CD4-positive, CD25-positive, alpha-beta regulatory T cell (primary cell): ENCODE measurements around the gene PDE4B. TPM values are rescaled to one million over a fixed set of nuclear protein-coding genes. Genes with fewer than 3 reads are reported as not detected.
A peak's percentile ranks its signal among the peaks of the same experiment; 100 is the strongest.

ENCODE experiments used
- ATAC-seq, 2 donors: fragments of 150-1000 bp; cut with Tn5 transposase; one replicate each; pipeline ENCODE4 v1.10.0; 2021; ENCODE audit warnings: low read depth in 2 of 2, moderate number of reproducible peaks in 2 of 2, moderate library complexity in 1 of 2
- DNase-seq, 3 donors: peaks; one replicate each; pipeline versions ENCODE4 v3.0.0 to v3.0.0-alpha.2; 2012 to 2022; ENCODE audit warnings: mixed read lengths in 1 of 3
- H3K27ac ChIP-seq: one replicate; pipeline ENCODE4 v1.7.0; 2013; ENCODE audit warnings: mild to moderate bottlenecking, low read length; ENCODE audit not compliant: insufficient read depth, poor library complexity, severe bottlenecking
- H3K27me3 ChIP-seq: one replicate; pipeline ENCODE4 v1.7.0; 2013; ENCODE audit warnings: low read length; ENCODE audit not compliant: control insufficient read depth, insufficient read depth
- H3K36me3 ChIP-seq: one replicate; pipeline ENCODE4 v1.7.0; 2013; ENCODE audit warnings: mild to moderate bottlenecking, low read length, moderate library complexity; ENCODE audit not compliant: control insufficient read depth, insufficient read depth
- H3K4me1 ChIP-seq: 2 replicates; pipeline ENCODE4 v1.7.0; 2013; ENCODE audit warnings: mild to moderate bottlenecking, low read length; ENCODE audit not compliant: insufficient read depth, control insufficient read depth, poor library complexity, severe bottlenecking
- H3K4me3 ChIP-seq: one replicate; pipeline ENCODE4 v1.7.0; 2013; ENCODE audit warnings: low read depth, mild to moderate bottlenecking, low read length, moderate library complexity
- H3K9me3 ChIP-seq, 2 experiments: 1 replicate in 1 of 2; 2 replicates in 1 of 2; pipeline ENCODE4 v1.7.0; 2013; ENCODE audit warnings: low read length in 2 of 2, mild to moderate bottlenecking in 1 of 2, moderate library complexity in 1 of 2; ENCODE audit not compliant: control insufficient read depth in 2 of 2
- H3K27ac Mint-ChIP-seq, 3 donors: one replicate each; pipeline ENCODE4 v1.8.0; 2020 to 2022; ENCODE audit warnings: mild to moderate bottlenecking in 3 of 3, mixed read lengths in 3 of 3, moderate library complexity in 2 of 3
- H3K27me3 Mint-ChIP-seq: one replicate; pipeline ENCODE4 v1.8.0; 2022; ENCODE audit warnings: mild to moderate bottlenecking, mixed read lengths
- H3K36me3 Mint-ChIP-seq: one replicate; pipeline ENCODE4 v1.8.0; 2020; ENCODE audit warnings: mixed read lengths
- H3K4me1 Mint-ChIP-seq, 4 donors: one replicate each; pipeline ENCODE4 v1.8.0; 2020 to 2022; ENCODE audit warnings: mixed read lengths in 4 of 4, mild to moderate bottlenecking in 1 of 4
- H3K4me3 Mint-ChIP-seq, 4 donors: one replicate each; pipeline ENCODE4 v1.8.0; 2020 to 2022; ENCODE audit warnings: mild to moderate bottlenecking in 4 of 4, mixed read lengths in 4 of 4, moderate library complexity in 3 of 4
- H3K9me3 Mint-ChIP-seq, 7 donors: one replicate each; pipeline ENCODE4 v1.8.0; 2020 to 2022; ENCODE audit warnings: mixed read lengths in 7 of 7, mild to moderate bottlenecking in 3 of 7, moderate library complexity in 2 of 7
- polyA plus RNA-seq, 4 donors: library from polyadenylated mRNA; unstranded; fragments of 300-500 nt; fragmentation: Illumina TruSeq; gene quantifications; one replicate each; pipeline ENCODE4 v1.2.3, GENCODE V29; 2021
- total RNA-seq: library from RNA; stranded (reverse); gene quantifications from one replicate; pipeline ENCODE4 v1.2.3, GENCODE V29; 2022

PDE4B gene
- total and polyA plus RNA-seq, 5 donors from 2014 or later, result 63.9 to 200 (median 75.4) TPM

DNA sequence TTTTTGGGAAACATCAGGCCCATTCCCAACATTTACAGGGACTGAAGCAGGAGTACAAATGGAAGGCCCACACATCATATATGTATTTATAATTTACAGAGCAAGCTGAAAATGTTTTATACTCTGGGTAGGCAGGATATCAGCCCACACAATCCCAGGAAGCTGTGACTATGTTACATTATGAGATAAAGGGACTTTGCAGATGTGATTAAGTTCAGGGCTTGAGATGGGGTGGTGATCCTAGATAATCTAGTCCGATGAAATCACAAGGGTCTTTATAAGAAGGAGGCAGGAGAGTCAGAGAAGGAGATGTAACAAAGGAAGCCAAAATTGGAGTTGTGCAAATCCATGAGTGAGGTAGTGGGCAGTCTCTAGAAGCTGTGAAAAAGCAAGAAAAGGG is 160.5 kb downstream of the PDE4B start:
- Histone ChIP-seq H3K9me3 (no peaks in the 10 kb centered on the region), H3K4me3 (no peak overlapping the region), H3K27me3 (no peaks in the 10 kb centered on the region), H3K4me1 (no peaks in the 10 kb centered on the region), H3K27ac (no peak overlapping the region), H3K36me3 (no peaks in the 10 kb centered on the region)
- Mint-ChIP-seq H3K36me3 (no peaks in the 10 kb centered on the region), H3K4me1 (no peaks in the 10 kb centered on the region), H3K27me3 (no peaks in the 10 kb centered on the region), H3K27ac (no peak overlapping the region), H3K4me3 (no peak overlapping the region), H3K9me3 (peaks cover 0 to 3% (median 0%) of the 10 kb centered on the region in 7 donors)
- ATAC-seq (no peak), DNase-seq (no peak)

DNA sequence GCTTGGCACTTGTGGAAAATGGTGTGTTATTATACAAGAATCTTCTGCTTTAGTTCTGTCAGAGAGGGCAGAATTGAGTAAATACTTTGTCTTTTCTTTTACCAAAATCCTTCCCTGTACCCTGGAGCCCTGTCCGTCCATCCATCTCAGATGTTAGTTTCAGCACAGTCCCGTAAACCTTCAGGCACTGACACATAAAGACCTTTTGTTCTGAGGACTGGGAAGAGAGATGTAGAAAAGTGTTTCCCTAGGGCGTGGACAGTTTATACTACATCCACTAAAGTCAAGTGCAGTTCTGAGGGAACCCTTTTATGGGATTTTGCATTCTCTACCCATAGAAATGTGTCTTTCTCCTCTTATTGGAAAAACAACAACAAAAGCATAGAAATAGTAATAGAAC is 162.4 kb downstream of the PDE4B start:
- peaks cover 4% of the 10 kb centered on the region for H3K27me3 Mint-ChIP-seq
- no peaks in the 10 kb centered on the region for H3K36me3 Mint-ChIP-seq
- peaks cover 0 to 3% (median 0%) of the 10 kb centered on the region in 7 donors for H3K9me3 Mint-ChIP-seq
- H3K4me3 Mint-ChIP-seq, result no peak overlapping the region
- no peaks in the 10 kb centered on the region for H3K4me1 ChIP-seq
- no peak overlapping the region for H3K27ac ChIP-seq
- no peaks in the 10 kb centered on the region for H3K36me3 ChIP-seq
- peaks cover 3% of the 10 kb centered on the region for H3K27me3 ChIP-seq
- no peaks in the 10 kb centered on the region for H3K9me3 ChIP-seq
- DNase-seq (no peak), ATAC-seq (no peak)
- peaks cover 0 to 3% (median 0%) of the 10 kb centered on the region in 4 donors for H3K4me1 Mint-ChIP-seq
- H3K27ac Mint-ChIP-seq, result no peak overlapping the region
- H3K4me3 ChIP-seq, result no peak overlapping the region

DNA sequence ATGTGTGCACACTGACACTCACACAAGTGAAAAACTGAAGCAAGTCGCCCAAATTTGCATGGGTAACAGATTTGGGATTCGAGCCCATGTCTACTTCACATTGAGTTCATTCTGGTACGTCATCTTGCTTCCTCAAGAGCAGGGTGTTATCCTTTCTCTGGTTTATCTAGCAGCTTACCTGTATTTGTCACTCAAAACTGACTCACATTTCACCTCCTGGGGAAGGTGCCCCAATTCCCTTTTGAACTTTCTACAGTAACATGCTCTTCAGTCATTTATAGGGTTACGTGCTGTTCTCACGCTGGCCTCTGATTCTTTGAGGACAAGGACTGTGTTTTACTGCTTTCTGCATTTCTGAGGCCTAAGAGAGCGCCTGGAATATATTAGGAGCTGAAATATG is 162.8 kb downstream of the PDE4B start:
- Mint-ChIP-seq H3K4me3 (no peak overlapping the region), H3K27me3 (peaks cover 7% of the 10 kb centered on the region), H3K36me3 (no peaks in the 10 kb centered on the region), H3K9me3 (peaks cover 0 to 1% (median 0%) of the 10 kb centered on the region in 7 donors), H3K27ac (no peak overlapping the region), H3K4me1 (peaks cover 0 to 7% (median 0%) of the 10 kb centered on the region in 4 donors)
- Histone ChIP-seq H3K4me1 (no peaks in the 10 kb centered on the region), H3K36me3 (no peaks in the 10 kb centered on the region), H3K9me3 (no peaks in the 10 kb centered on the region), H3K4me3 (no peak overlapping the region), H3K27ac (no peak overlapping the region), H3K27me3 (peaks cover 3% of the 10 kb centered on the region)
- ATAC-seq (no peak), DNase-seq (no peak)

DNA sequence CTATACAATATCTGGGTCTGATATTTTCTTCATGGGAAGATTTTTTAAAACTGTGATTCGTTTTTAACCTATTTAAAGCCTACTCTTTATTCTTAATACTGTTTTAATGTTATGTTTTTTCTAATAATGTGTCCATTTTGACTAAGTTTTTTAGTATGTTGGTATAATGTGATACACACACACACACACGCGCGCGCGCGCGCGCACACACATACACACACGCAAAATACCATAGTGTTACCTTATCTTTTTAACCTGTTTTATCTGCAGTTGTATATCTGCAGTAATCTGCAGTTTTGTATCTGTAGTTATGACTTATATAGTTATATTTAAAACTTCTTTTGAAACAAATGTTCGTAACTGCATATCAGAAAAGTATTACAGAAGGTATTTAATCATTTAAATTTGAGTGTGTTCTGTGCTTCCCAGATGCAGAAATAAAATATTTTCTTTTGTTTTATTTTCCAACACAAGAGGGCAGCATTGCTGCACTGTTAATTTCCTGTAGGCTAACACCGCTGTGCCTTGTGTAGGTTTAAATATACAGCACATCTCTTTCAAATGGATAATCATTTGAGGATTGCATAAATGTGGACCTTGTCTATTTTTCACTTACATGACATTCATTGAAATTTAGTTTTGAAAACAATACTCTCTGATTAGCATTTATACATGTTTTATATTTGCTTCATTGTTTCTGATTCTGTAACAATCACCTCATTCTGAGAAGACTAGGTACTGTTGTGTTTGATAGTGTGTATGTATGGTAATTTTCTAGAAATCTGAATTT is 166.1 kb downstream of the PDE4B start:
- peak; percentile 4 to 70 (median 69) for DNase-seq
- H3K27ac Mint-ChIP-seq, result no peak overlapping the region

GRCh38 chr1:65959896-65960567 is 167.3 kb downstream of the PDE4B start:
- Histone ChIP-seq H3K4me3 (no peak overlapping the region), H3K27ac (no peak overlapping the region), H3K4me1 (no peaks in the 10 kb centered on the region), H3K9me3 (no peaks in the 10 kb centered on the region), H3K36me3 (no peaks in the 10 kb centered on the region), H3K27me3 (peaks cover 3% of the 10 kb centered on the region)
- H3K4me3 Mint-ChIP-seq, result no peak overlapping the region
- ATAC-seq (no peak), DNase-seq (peak in 1 of 3 donors; percentile 30)
- peaks cover 16% of the 10 kb centered on the region for H3K27me3 Mint-ChIP-seq
- no peak overlapping the region for H3K27ac Mint-ChIP-seq
- H3K9me3 Mint-ChIP-seq, result no peaks in the 10 kb centered on the region
- peaks cover 0 to 14% (median under 1%) of the 10 kb centered on the region in 4 donors for H3K4me1 Mint-ChIP-seq
- no peaks in the 10 kb centered on the region for H3K36me3 Mint-ChIP-seq

More for the DNA sequence above, 166.1 kb downstream of the PDE4B start:
- Mint-ChIP-seq H3K27me3 (peaks cover 16% of the 10 kb centered on the region), H3K4me1 (peaks cover 0 to 10% (median 0%) of the 10 kb centered on the region in 4 donors), H3K9me3 (no peaks in the 10 kb centered on the region), H3K36me3 (no peaks in the 10 kb centered on the region), H3K4me3 (no peak overlapping the region)
- Histone ChIP-seq H3K9me3 (no peaks in the 10 kb centered on the region), H3K4me3 (no peak overlapping the region), H3K4me1 (no peaks in the 10 kb centered on the region), H3K36me3 (no peaks in the 10 kb centered on the region), H3K27ac (no peak overlapping the region), H3K27me3 (peaks cover 3% of the 10 kb centered on the region)
- peak; percentile 67 to 71 for ATAC-seq

DNA sequence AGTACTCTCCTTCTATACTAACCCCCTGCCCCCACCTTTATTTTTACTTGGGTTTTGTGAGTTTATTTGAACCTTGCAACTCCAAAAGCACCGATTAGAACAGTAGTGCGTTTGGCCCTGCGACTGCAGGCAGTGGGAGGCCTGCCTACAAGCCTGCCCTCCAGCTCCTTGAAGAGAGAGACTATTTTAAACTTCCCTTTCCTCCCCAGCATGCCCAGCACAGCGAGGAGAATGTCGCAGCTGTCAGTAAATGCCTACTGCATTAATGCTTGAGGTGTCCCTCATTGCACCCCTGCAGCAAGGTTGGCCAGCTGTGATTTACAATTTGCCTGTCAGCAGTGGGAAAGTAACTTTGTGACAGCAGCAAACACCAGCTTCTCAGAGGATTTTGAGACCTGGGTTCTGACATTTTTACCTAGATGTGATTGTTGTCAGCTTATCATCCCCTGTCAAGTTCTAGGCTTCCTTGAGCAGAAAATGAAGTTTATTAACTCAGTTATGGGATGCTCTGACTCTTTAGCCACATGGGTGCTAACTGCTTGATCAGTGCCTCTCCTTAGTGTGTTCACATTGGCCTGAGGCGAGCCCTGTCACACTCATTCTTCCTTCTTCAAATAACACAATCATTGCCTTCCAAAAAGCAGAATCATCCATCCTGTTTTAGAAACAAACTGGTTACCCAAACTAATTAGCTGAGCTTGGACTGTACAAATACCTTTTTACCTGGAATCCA is 170.6 kb downstream of the PDE4B start:
- Histone ChIP-seq H3K36me3 (no peaks in the 10 kb centered on the region), H3K9me3 (no peaks in the 10 kb centered on the region), H3K4me1 (no peaks in the 10 kb centered on the region), H3K27me3 (peaks cover 3% of the 10 kb centered on the region), H3K4me3 (no peak overlapping the region), H3K27ac (no peak overlapping the region)
- no peak overlapping the region for H3K4me3 Mint-ChIP-seq
- H3K27me3 Mint-ChIP-seq, result peaks cover 22% of the 10 kb centered on the region
- peaks cover 0 to 6% (median 0%) of the 10 kb centered on the region in 7 donors for H3K9me3 Mint-ChIP-seq
- no peak for DNase-seq
- H3K4me1 Mint-ChIP-seq, result peaks cover 0 to 15% (median 4%) of the 10 kb centered on the region in 4 donors
- ATAC-seq, result no peak
- H3K36me3 Mint-ChIP-seq, result no peaks in the 10 kb centered on the region
- H3K27ac Mint-ChIP-seq, result peak overlapping the region in 1 of 3 donors; percentile 26

GRCh38 chr1:65964123-65964522 is 171.4 kb downstream of the PDE4B start:
- H3K4me3 ChIP-seq, result no peak overlapping the region
- H3K27me3 Mint-ChIP-seq, result peaks cover 22% of the 10 kb centered on the region
- H3K4me1 Mint-ChIP-seq, result peaks cover 0 to 15% (median 4%) of the 10 kb centered on the region in 4 donors
- no peaks in the 10 kb centered on the region for H3K9me3 ChIP-seq
- H3K27ac Mint-ChIP-seq, result no peak overlapping the region
- H3K36me3 Mint-ChIP-seq, result no peaks in the 10 kb centered on the region
- H3K4me3 Mint-ChIP-seq, result no peak overlapping the region
- no peak for DNase-seq
- ATAC-seq, result no peak
- no peak overlapping the region for H3K27ac ChIP-seq
- H3K36me3 ChIP-seq, result no peaks in the 10 kb centered on the region
- H3K4me1 ChIP-seq, result no peaks in the 10 kb centered on the region
- H3K9me3 Mint-ChIP-seq, result peaks cover 0 to 6% (median 0%) of the 10 kb centered on the region in 7 donors
- peaks cover 3% of the 10 kb centered on the region for H3K27me3 ChIP-seq
